Activated CD8-positive, alpha-beta memory T cell treated with anti-CD3 and anti-CD28 coated beads for 1 hour (primary cell): ENCODE measurements around the gene TMEM190.
A peak's percentile ranks its signal among the peaks of the same experiment; 100 is the strongest.
"Not testable (repeated sequence)": the region's sequence is repeated elsewhere in the genome, so short reads cannot be mapped to it uniquely, and the experiment has no call there.

Experiments
- DNase-seq, 2 donors: peaks; one replicate each; pipeline ENCODE4 v3.0.0-alpha.2; 2020; ENCODE audit warnings: low read depth in 1 of 2; ENCODE audit errors: extremely low read depth in 1 of 2

The TMEM190 gene

GRCh38 chr19:55376241-55376933 is at the start of gene TMEM190:
Gene TMEM190, plus strand, starts transcription at chr19:55376826. Its CDS starts 28 bp downstream, at chr19:55376854.
- DNase-seq, result no peak

- not testable (repeated sequence) for DNase-seq
These were observed 47.8 kb upstream of the TMEM190 start for GRCh38 chr19:55328774-55329318.

GRCh38 chr19:55329791-55330190 is 46.8 kb upstream of the TMEM190 start:
- not testable (repeated sequence) for DNase-seq

- no peak for DNase-seq
These were observed 42.8 kb upstream of the TMEM190 start for GRCh38 chr19:55333870-55334269.

- DNase-seq, result no peak
These were observed 40.5 kb upstream of the TMEM190 start for GRCh38 chr19:55336101-55336500.

- peak; percentile 100 for DNase-seq
These were observed 37.3 kb upstream of the TMEM190 start, which contains the start of gene KMT5C for GRCh38 chr19:55339105-55339888. Gene KMT5C, plus strand, starts transcription at chr19:55339876. Its CDS starts 2,061 bp downstream, at chr19:55341937.

- no peak for DNase-seq
These were observed 36.5 kb upstream of the TMEM190 start for GRCh38 chr19:55339889-55340783.

- no peak for DNase-seq
These were observed 35.9 kb upstream of the TMEM190 start for GRCh38 chr19:55340784-55341147.

GRCh38 chr19:55341171-55341588 is 35.4 kb upstream of the TMEM190 start:
- peak in 1 of 2 donors; percentile 19 for DNase-seq

- DNase-seq, result no peak
These were observed 34.8 kb upstream of the TMEM190 start for GRCh38 chr19:55341595-55342531.

GRCh38 chr19:55344444-55344843 is 32.2 kb upstream of the TMEM190 start:
- DNase-seq, result no peak

GRCh38 chr19:55345101-55345817 is 31.4 kb upstream of the TMEM190 start:
- DNase-seq, result no peak

GRCh38 chr19:55345818-55346724 is 30.6 kb upstream of the TMEM190 start:
- DNase-seq, result no peak

GRCh38 chr19:55346725-55347441 is 29.7 kb upstream of the TMEM190 start:
- no peak for DNase-seq

- no peak for DNase-seq
These were observed 29.1 kb upstream of the TMEM190 start for GRCh38 chr19:55347442-55348009.

- DNase-seq, result no peak
These were observed 28.1 kb upstream of the TMEM190 start for GRCh38 chr19:55348317-55349034.
